HCT116 (cell line): ENCODE data around the gene PACRG. TPM values are rescaled to one million over a fixed set of nuclear protein-coding genes. Genes with fewer than 3 reads are reported as not detected.

Experiments used
- ATAC-seq: fragments of 200-7000 bp; cut with Tn5 transposase; 2 replicates; pipeline ENCODE4 v1.9.1; 2020; ENCODE audit warnings: mild to moderate bottlenecking, moderate library complexity
- BruUV-seq: library from RNA; stranded (reverse); fragments of 400-500 nt; replicated peaks from 2 replicates; lab custom pipeline; 2021; lab: Mats Ljungman, UMichigan
- CTCF ChIA-PET: fragments of 300-600 bp; sonication (Branson Sonifier 250); formaldehyde crosslinking; loops from one replicate; lab custom pipeline; 2021; ENCODE audit warnings: antibody characterized with exemption; lab: Charles Lee
- POLR2A ChIA-PET: fragments of 300-600, 350-600 bp; sonication (Branson Sonifier 250); formaldehyde crosslinking; loops from one replicate; lab custom pipeline; 2021; ENCODE audit warnings: antibody characterized with exemption; lab: Charles Lee
- RAD21 ChIA-PET, 2 experiments: fragments of 300-600 bp; sonication (Branson Sonifier 250); formaldehyde crosslinking; loops; one replicate each; lab custom pipeline; 2023; ENCODE audit warnings: low total read pairs in 2 of 2; ENCODE audit not compliant: uncharacterized antibody in 2 of 2, unreplicated experiment in 2 of 2, low non-redundant PET in 1 of 2; lab: Charles Lee
- DNase-seq: peaks from one replicate; pipeline ENCODE4 v3.0.0-alpha.2; 2010; ENCODE audit warnings: low read depth, low spot score
- H2AFZ ChIP-seq: fragments of 200-600 bp; shearing (Covaris generic), sonication (generic); 2 replicates; pipeline ENCODE4 v1.6.1; 2017; ENCODE audit warnings: low read depth, mixed run types, mixed read lengths, antibody characterized with exemption, low read length; ENCODE audit not compliant: poor library complexity, severe bottlenecking
- H3K27ac ChIP-seq: 2 replicates; pipeline ENCODE4 v1.5.1; 2012; ENCODE audit warnings: low read depth, low read length
- H3K27me3 ChIP-seq: fragments of 200-600 bp; sonication (generic); 2 replicates; pipeline ENCODE4 v1.6.1; 2016; ENCODE audit warnings: mixed run types, low read length, mixed read lengths; ENCODE audit not compliant: insufficient read depth
- H3K36me3 ChIP-seq, 2 experiments: fragments of 200-500 bp in 1 of 2; fragments of 200-600 bp in 1 of 2; sonication (Bioruptor generic) in 1 of 2; sonication (generic) in 1 of 2; 2 replicates each; pipeline versions ENCODE4 v1.5.1 to v1.6.1; 2014 to 2016; ENCODE audit warnings: low read length in 2 of 2, inconsistent platforms in 1 of 2, mixed read lengths in 1 of 2, mixed run types in 1 of 2; ENCODE audit not compliant: insufficient read depth in 2 of 2, control insufficient read depth in 1 of 2
- H3K4me1 ChIP-seq, 2 experiments: fragments of 200-600 bp in 1 of 2; sonication (generic) in 1 of 2; 2 replicates each; pipeline versions ENCODE4 v1.5.1 to v1.6.1; 2012 to 2017; ENCODE audit warnings: low read length in 2 of 2, inconsistent platforms in 1 of 2, mild to moderate bottlenecking in 1 of 2, mixed read lengths in 1 of 2, mixed run types in 1 of 2, moderate library complexity in 1 of 2; ENCODE audit not compliant: insufficient read depth in 2 of 2, control insufficient read depth in 1 of 2
- H3K4me2 ChIP-seq: fragments of 200-600 bp; sonication (generic); 2 replicates; pipeline ENCODE4 v1.6.1; 2017; ENCODE audit warnings: mixed run types, low read length, mixed read lengths
- H3K4me3 ChIP-seq, 2 experiments: fragments of 200-600 bp in 1 of 2; sonication (generic) in 1 of 2; replicated peaks in 1 of 2; 2 replicates each; pipeline ENCODE4 v1.5.1; 2011 to 2016; ENCODE audit warnings: low read length in 2 of 2, control low read depth in 1 of 2, low read depth in 1 of 2, mild to moderate bottlenecking in 1 of 2, mixed read lengths in 1 of 2, mixed run types in 1 of 2
- H3K79me2 ChIP-seq: fragments of 200-600 bp; sonication (generic); 2 replicates; pipeline ENCODE4 v1.6.1; 2017; ENCODE audit warnings: mild to moderate bottlenecking, mixed run types, low read length, moderate library complexity, mixed read lengths; ENCODE audit not compliant: insufficient read depth
- H3K9ac ChIP-seq: fragments of 200-600 bp; sonication (generic); 2 replicates; pipeline ENCODE4 v1.6.1; 2016; ENCODE audit warnings: low read length, mixed read lengths
- H3K9me2 ChIP-seq: fragments of 200-600 bp; sonication (generic), shearing (Covaris generic); 2 replicates; pipeline ENCODE4 v1.6.1; 2017; ENCODE audit warnings: mixed run types, mild to moderate bottlenecking, moderate library complexity; ENCODE audit not compliant: insufficient read depth
- H3K9me3 ChIP-seq, 2 experiments: fragments of 200-500 bp in 1 of 2; fragments of 200-600 bp in 1 of 2; sonication (Bioruptor generic) in 1 of 2; sonication (generic) in 1 of 2; 2 replicates each; pipeline ENCODE4 v1.6.1; 2014 to 2017; ENCODE audit warnings: low read length in 2 of 2, mixed read lengths in 2 of 2, inconsistent platforms in 1 of 2, low read depth in 1 of 2, mild to moderate bottlenecking in 1 of 2, mixed run types in 1 of 2, moderate library complexity in 1 of 2; ENCODE audit not compliant: control insufficient read depth in 1 of 2, insufficient read depth in 1 of 2
- H4K20me1 ChIP-seq: fragments of 200-600 bp; sonication (generic), shearing (Covaris generic); 2 replicates; pipeline ENCODE4 v1.6.1; 2017; ENCODE audit warnings: mixed run types, mild to moderate bottlenecking, moderate library complexity; ENCODE audit not compliant: insufficient read depth
- ATF3 ChIP-seq: IDR thresholded peaks from 2 replicates; pipeline ENCODE4 v1.6.1; 2012
- CBX3 ChIP-seq: IDR thresholded peaks from 2 replicates; pipeline ENCODE4 v1.6.1; 2012; ENCODE audit warnings: low read depth
- CEBPB ChIP-seq: IDR thresholded peaks from 2 replicates; pipeline ENCODE4 v1.6.1; 2012; ENCODE audit warnings: low read depth
- CTCF ChIP-seq, 3 experiments: fragments of 200-600 bp in 1 of 3; sonication (generic) in 1 of 3; IDR thresholded peaks in 2 of 3; conservative IDR thresholded peaks in 1 of 3; 2 replicates each; pipeline ENCODE4 v1.5.1; 2012 to 2017; ENCODE audit warnings: low read depth in 2 of 3, low read length in 2 of 3, antibody characterized with exemption in 1 of 3, borderline replicate concordance in 1 of 3, control low read depth in 1 of 3, mild to moderate bottlenecking in 1 of 3, mixed read lengths in 1 of 3, mixed run types in 1 of 3, moderate library complexity in 1 of 3; ENCODE audit not compliant: insufficient read depth in 1 of 3
- EZH2 ChIP-seq: fragments of 200-600 bp; sonication (generic); IDR thresholded peaks from 2 replicates; pipeline ENCODE4 v1.6.1; 2017; ENCODE audit warnings: antibody characterized with exemption, mixed run types
- EZH2phosphoT487 ChIP-seq: fragments of 200-600 bp; IDR thresholded peaks from 2 replicates; pipeline ENCODE4 v1.6.1; 2018; ENCODE audit warnings: antibody characterized with exemption, borderline replicate concordance
- FOSL1 ChIP-seq: IDR thresholded peaks from 2 replicates; pipeline ENCODE4 v1.6.1; 2012; ENCODE audit warnings: low read depth
- JUND ChIP-seq: IDR thresholded peaks from 2 replicates; pipeline ENCODE4 v1.6.1; 2012
- POLR2A ChIP-seq: IDR thresholded peaks from 2 replicates; pipeline ENCODE4 v1.7.0; 2011; ENCODE audit warnings: borderline replicate concordance; ENCODE audit not compliant: insufficient read depth, insufficient read length; ENCODE audit errors: extremely low read depth
- POLR2AphosphoS5 ChIP-seq: IDR thresholded peaks from 2 replicates; pipeline ENCODE4 v1.6.1; 2011; ENCODE audit warnings: mild to moderate bottlenecking, low read depth, low read length, moderate library complexity
- RAD21 ChIP-seq: IDR thresholded peaks from 2 replicates; pipeline ENCODE4 v1.6.1; 2012; ENCODE audit warnings: low read depth, mild to moderate bottlenecking
- SIN3A ChIP-seq: IDR thresholded peaks from 2 replicates; pipeline ENCODE4 v1.6.1; 2012; ENCODE audit warnings: low read depth
- SRF ChIP-seq: IDR thresholded peaks from 2 replicates; pipeline ENCODE4 v1.6.1; 2012; ENCODE audit warnings: low read depth
- ZBTB33 ChIP-seq: IDR thresholded peaks from 2 replicates; pipeline ENCODE4 v1.6.1; 2011; ENCODE audit warnings: mild to moderate bottlenecking, low read length, moderate library complexity; ENCODE audit not compliant: insufficient replicate concordance; ENCODE audit errors: extremely low read depth
- ZNF274 ChIP-seq: fragments of 200-500 bp; sonication (Bioruptor generic); IDR thresholded peaks from 2 replicates; pipeline ENCODE4 v1.6.1; 2014; ENCODE audit warnings: mild to moderate bottlenecking, low read depth, low read length, inconsistent platforms
- intact Hi-C: fragments of 100-400 bp; cut with micrococcal nuclease; formaldehyde crosslinking; loops from 2 replicates; pipeline ENCODE4 v1.10.0; 2022
- total RNA-seq: library from RNA; stranded (reverse); gene quantifications from one replicate; pipeline ENCODE4 v1.2.1, GENCODE V29; 2021; ENCODE audit not compliant: unreplicated experiment

PACRG gene
- total RNA-seq, 1 experiment from 2014 or later, result 0.71 TPM

- TF ChIP-seq RAD21, result no peak
- TF ChIP-seq CTCF (IDR thresholded peaks at IDR 0.05 in 2 of 3, conservative IDR thresholded peaks at IDR 0.05 in 1 of 3; ENCODE audit: borderline replicate concordance in 1 of 3, insufficient read depth in 1 of 3, low read depth in 2 of 3, low read length in 2 of 3), result no peak
- no peak for TF ChIP-seq SRF
- TF ChIP-seq SIN3A, result no peak
- no peak for TF ChIP-seq ZBTB33
- no peak for TF ChIP-seq FOSL1
- TF ChIP-seq ATF3, result no peak
- TF ChIP-seq CBX3, result no peak
- TF ChIP-seq EZH2, result no peak
- no peak for TF ChIP-seq POLR2AphosphoS5
These were observed 526.6 kb downstream of the PACRG start (continued) for GRCh38 chr6:163254341-163254835.

DNA sequence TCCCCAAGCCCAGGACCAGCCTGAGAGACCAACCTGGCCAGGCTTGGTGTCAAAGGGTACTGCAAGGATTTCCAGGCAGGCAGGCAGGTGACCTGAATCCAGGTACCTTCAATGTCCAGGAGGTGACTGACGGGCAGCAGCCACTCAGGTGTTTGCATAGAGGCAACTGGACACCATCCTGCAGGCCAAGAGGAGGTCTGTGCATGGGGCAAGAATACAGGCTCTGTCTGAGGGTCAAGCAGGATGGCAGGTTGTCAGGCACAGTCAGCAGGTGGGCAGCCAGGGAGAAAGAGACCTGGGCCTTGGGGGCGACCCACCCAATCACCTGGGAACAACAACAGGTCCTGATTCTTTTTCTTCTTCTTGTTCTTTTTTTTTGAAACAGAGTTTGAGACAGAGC lies 527.5 kb downstream of the PACRG start:
- Histone ChIP-seq H3K4me1 (no peaks in the 10 kb centered on the region), H3K9me2 (no peaks in the 10 kb centered on the region), H3K27ac (no peak overlapping the region), H3K79me2 (no peaks in the 10 kb centered on the region), H3K36me3 (no peaks in the 10 kb centered on the region), H3K9me3 (no peaks in the 10 kb centered on the region), H2AFZ (no peak overlapping the region), H4K20me1 (no peaks in the 10 kb centered on the region), H3K4me2 (no peak overlapping the region), H3K27me3 (no peaks in the 10 kb centered on the region), H3K4me3 (no peak overlapping the region), H3K9ac (no peak overlapping the region)
- ATAC-seq, result no peak
- TF ChIP-seq CTCF (IDR thresholded peaks at IDR 0.05 in 2 of 3, conservative IDR thresholded peaks at IDR 0.05 in 1 of 3; ENCODE audit: borderline replicate concordance in 1 of 3, insufficient read depth in 1 of 3, low read depth in 2 of 3, low read length in 2 of 3), result no peak
- TF ChIP-seq EZH2phosphoT487, result no peak
- TF ChIP-seq CBX3, result no peak
- TF ChIP-seq ZBTB33, result no peak
- no peak for TF ChIP-seq ZNF274
- no peak for TF ChIP-seq CEBPB
- no peak for TF ChIP-seq RAD21
- TF ChIP-seq POLR2A, result no peak
- no peak for TF ChIP-seq FOSL1
- no peak for TF ChIP-seq JUND
- CTCF ChIA-PET, result no interaction called here
- BruUV-seq, result no TSS peak
- POLR2A ChIA-PET, result no interaction called here
- no peak for DNase-seq
- intact Hi-C loops, result no loop called here
- RAD21 ChIA-PET, result no interaction called here
